Activated T-cell treated with anti-CD3 and anti-CD28 coated beads, Interleukin-2, amount 50 U/mL, for 24 hours (primary cell): ENCODE data around the gene DYNC1I1.

ENCODE experiments used
- DNase-seq: peaks from one replicate; pipeline ENCODE4 v3.0.0-alpha.2; 2020
- H3K27ac Mint-ChIP-seq: 2 replicates; pipeline ENCODE4 v1.8.0; 2020; ENCODE audit warnings: mild to moderate bottlenecking, mixed read lengths
- H3K27me3 Mint-ChIP-seq: 2 replicates; pipeline ENCODE4 v1.8.0; 2020; ENCODE audit warnings: mixed read lengths
- H3K36me3 Mint-ChIP-seq: 2 replicates; pipeline ENCODE4 v1.8.0; 2020; ENCODE audit warnings: low read depth, mixed read lengths
- H3K4me1 Mint-ChIP-seq: 2 replicates; pipeline ENCODE4 v1.8.0; 2020; ENCODE audit warnings: low read depth, mixed read lengths
- H3K4me3 Mint-ChIP-seq: 2 replicates; pipeline ENCODE4 v1.8.0; 2020; ENCODE audit warnings: mild to moderate bottlenecking, moderate library complexity, mixed read lengths
- H3K9me3 Mint-ChIP-seq: 2 replicates; pipeline ENCODE4 v1.8.0; 2020; ENCODE audit warnings: mixed read lengths

DYNC1I1 gene

DNA sequence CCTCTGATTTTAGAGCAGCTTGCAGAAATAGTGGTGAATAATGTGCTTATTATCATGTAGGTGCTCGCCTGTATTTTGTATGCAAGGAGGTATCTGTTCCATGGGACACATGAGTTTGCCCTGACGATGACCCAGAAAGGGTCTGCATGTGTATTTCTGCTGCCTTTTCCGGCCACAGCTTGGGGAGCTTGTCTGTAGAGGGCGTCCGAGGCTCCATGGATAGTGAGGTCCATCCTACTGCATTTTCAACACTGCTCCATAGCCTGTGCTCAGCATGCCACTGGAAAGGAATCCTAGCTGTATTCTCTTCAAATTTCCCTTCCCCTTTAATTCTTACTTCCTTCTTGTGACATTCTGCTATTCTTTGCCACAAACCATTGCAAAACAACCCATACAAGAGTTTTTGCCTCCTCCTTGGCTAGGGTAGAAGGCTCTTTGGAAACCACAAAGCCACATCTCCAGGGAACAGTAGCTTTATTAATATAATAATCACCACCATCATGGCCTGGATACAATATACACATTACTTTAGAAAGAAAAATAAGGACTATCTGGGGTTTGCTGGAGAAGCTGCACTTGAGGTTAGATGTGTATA, 127.7 kb downstream of the DYNC1I1 start:
- Mint-ChIP-seq H3K27ac (no peak overlapping the region), H3K4me3 (no peak overlapping the region), H3K36me3 (no peaks in the 10 kb centered on the region), H3K27me3 (peaks cover 5% of the 10 kb centered on the region), H3K4me1 (no peaks in the 10 kb centered on the region), H3K9me3 (no peaks in the 10 kb centered on the region)
- no peak for DNase-seq

DNA sequence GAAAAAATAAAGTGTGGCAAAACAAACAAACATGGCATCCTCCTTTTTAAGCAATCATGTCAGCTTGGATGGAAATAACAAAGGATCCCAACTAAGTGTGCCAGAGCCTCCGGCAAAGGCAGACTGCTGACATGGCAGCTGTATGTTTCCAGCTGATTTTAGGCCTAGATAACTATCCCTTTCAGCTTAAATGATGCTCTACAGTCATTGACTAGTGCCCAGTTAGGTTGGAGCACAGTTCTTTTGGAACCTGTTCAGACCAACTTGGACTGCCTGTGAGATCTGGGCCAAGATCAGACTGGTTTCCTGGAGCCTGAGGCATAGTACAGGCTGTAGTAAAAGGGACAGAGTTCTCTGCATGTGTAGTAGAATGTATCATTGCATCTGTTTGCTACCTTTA, 128.7 kb downstream of the DYNC1I1 start:
- H3K27me3 Mint-ChIP-seq: peaks cover 5% of the 10 kb centered on the region
- H3K4me3 Mint-ChIP-seq: no peak overlapping the region
- no peaks in the 10 kb centered on the region for H3K4me1 Mint-ChIP-seq
- H3K36me3 Mint-ChIP-seq: no peaks in the 10 kb centered on the region
- H3K27ac Mint-ChIP-seq: no peak overlapping the region
- no peak for DNase-seq
- H3K9me3 Mint-ChIP-seq: no peaks in the 10 kb centered on the region

DNA sequence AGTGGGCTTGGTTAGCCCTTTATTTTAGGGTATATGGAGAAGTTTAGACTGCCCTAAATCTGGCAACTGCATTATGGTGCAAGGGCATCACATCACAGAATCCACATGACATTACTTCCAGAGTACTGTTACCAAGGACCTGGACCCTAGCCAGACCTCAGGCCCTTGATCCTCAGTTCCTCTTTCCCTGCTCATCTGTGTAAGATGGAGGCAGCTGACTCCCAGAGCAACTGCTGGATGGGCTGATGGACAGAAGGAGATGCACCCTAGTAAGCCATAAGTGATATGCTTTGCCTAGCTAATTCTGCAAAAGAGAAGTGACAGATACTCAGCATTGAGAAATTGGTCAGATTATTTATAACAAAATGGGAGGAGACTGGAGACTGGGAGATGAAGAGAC, 131.7 kb downstream of the DYNC1I1 start:
- H3K4me1 Mint-ChIP-seq: no peaks in the 10 kb centered on the region
- H3K9me3 Mint-ChIP-seq: no peaks in the 10 kb centered on the region
- H3K27ac Mint-ChIP-seq: no peak overlapping the region
- no peaks in the 10 kb centered on the region for H3K36me3 Mint-ChIP-seq
- no peak overlapping the region for H3K4me3 Mint-ChIP-seq
- no peak for DNase-seq
- H3K27me3 Mint-ChIP-seq: peaks cover 15% of the 10 kb centered on the region

DNA sequence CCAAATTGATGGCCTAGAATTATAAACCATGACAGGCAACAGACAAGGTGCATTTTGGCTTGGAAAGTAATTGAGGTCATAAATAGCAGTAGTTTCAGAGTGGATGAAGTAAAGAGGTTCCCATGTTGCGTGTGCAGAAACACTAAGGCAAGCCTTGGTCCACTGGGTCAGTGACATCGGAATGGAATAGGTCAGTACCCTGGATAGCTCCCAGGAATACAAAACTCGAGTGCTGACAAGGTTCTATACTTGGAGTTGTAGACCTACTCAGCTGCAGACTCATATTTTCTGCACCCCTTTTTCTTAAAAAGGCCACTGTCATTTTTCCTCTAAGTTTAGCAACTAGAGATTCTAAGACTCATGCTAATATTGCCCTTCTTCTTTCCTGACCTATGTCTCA, 132.8 kb downstream of the DYNC1I1 start:
- Mint-ChIP-seq H3K36me3 (no peaks in the 10 kb centered on the region), H3K4me3 (no peak overlapping the region), H3K27ac (no peak overlapping the region), H3K9me3 (no peaks in the 10 kb centered on the region), H3K4me1 (no peaks in the 10 kb centered on the region), H3K27me3 (peaks cover 10% of the 10 kb centered on the region)
- no peak for DNase-seq

DNA sequence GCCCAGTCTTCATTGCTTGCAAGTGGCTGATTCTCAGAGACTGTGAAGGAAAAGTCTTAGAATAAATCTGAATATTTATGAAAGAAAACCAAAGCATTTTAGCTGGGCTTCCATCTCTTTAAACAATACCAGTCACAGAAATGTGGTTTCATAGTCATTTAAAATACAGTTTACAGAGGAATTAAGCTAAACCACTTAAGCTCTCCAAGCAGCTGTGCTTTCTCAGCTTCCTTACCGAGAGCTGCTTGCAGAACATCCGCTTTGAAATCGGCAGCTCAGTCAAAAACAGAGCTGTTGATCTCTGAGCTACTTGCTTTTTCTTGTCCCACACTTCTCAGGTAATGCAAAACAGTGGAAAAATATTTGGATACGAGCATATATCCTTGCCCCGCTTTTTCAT, 134.5 kb downstream of the DYNC1I1 start:
- Mint-ChIP-seq H3K36me3 (no peaks in the 10 kb centered on the region), H3K4me3 (no peak overlapping the region), H3K9me3 (no peaks in the 10 kb centered on the region), H3K27ac (no peak overlapping the region), H3K4me1 (no peaks in the 10 kb centered on the region), H3K27me3 (peaks cover 10% of the 10 kb centered on the region)
- no peak for DNase-seq

DNA sequence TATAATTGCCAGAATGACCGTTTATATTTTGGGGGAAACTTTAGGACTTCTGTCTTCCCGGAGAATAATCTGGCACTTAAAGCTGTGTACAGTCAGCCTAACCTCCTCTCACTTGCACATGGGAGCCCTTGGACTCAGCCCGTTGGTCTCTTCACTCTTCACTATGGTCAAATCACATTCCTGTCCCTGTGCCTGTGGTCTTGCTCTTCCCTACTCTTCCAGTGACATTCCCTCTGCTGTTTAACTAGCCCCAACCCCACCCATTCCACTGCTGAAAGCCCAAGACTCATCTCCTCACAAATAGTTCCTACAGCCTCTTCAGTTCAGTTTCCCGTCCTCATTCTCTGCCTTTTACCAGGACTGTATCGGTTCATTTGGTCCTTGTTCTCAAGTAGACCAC, 135.0 kb downstream of the DYNC1I1 start:
- no peak overlapping the region for H3K4me3 Mint-ChIP-seq
- no peak for DNase-seq
- H3K4me1 Mint-ChIP-seq: no peaks in the 10 kb centered on the region
- no peak overlapping the region for H3K27ac Mint-ChIP-seq
- H3K9me3 Mint-ChIP-seq: no peaks in the 10 kb centered on the region
- H3K36me3 Mint-ChIP-seq: no peaks in the 10 kb centered on the region
- H3K27me3 Mint-ChIP-seq: peaks cover 10% of the 10 kb centered on the region

DNA sequence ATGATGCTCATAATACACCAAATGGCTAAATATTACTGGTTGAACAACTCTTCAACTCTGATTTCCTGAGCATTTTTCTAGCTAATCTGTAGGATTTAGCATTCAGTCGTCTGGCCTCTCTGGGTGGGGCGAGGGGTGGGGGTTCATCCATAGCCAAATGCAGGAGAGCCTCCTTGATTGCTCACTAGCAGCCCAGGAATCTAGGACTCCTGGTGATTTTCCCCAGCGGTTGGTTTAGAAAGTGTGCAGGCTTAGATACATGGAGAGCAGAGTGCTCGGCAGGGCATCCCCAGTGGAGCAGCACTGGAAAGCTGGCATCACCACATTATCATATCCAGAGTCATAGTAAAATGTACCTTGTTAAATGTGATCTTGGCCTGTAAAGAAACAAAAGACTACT, 136.1 kb downstream of the DYNC1I1 start:
- Mint-ChIP-seq H3K36me3 (no peaks in the 10 kb centered on the region), H3K27ac (no peak overlapping the region), H3K9me3 (no peaks in the 10 kb centered on the region), H3K4me1 (no peaks in the 10 kb centered on the region), H3K4me3 (no peak overlapping the region), H3K27me3 (peaks cover 14% of the 10 kb centered on the region)
- DNase-seq: no peak

DNA sequence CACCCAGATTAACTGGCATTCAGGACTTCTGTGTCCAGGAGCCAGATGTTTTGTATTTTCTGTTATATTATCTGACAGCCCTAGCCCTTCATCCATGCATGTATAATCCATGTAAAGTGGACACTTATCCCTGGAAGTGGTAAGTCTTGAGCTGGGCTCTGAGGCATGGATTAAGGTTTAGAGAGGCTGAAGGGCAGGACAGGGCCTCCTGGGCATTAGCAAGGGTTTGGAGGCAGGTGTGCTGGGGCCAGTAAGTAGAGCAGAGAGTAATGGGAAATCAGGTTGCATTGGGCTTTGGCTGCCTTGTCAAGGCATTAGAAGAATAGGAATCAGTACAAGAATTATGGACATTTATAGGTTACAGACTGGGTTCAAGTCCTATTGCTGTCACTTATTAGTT, 138.0 kb downstream of the DYNC1I1 start:
- Mint-ChIP-seq H3K36me3 (no peaks in the 10 kb centered on the region), H3K27ac (no peak overlapping the region), H3K4me1 (no peaks in the 10 kb centered on the region), H3K27me3 (peaks cover 23% of the 10 kb centered on the region), H3K9me3 (no peaks in the 10 kb centered on the region), H3K4me3 (no peak overlapping the region)
- no peak for DNase-seq

DNA sequence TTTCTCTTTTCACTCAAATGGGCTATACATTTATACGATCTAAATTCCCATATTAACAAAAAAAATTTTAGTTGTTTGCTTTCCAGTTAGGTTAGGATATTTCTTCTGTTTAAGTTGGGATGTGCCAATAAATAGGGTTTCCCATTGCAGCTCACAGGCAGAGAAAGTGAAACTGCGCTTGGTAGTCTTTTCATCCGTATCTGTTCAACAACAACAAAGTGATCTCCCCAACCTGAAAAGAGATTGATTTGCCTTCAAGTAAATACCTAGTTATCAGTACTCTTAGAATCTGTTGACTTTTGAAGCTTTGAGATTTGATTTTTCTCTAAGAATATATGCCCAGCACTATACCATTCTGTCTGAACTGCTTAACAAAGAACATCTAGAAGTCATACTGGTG, 143.4 kb downstream of the DYNC1I1 start:
- no peaks in the 10 kb centered on the region for H3K36me3 Mint-ChIP-seq
- no peak for DNase-seq
- no peaks in the 10 kb centered on the region for H3K9me3 Mint-ChIP-seq
- no peak overlapping the region for H3K4me3 Mint-ChIP-seq
- no peak overlapping the region for H3K27ac Mint-ChIP-seq
- peaks cover 33% of the 10 kb centered on the region for H3K27me3 Mint-ChIP-seq
- peaks cover 3% of the 10 kb centered on the region for H3K4me1 Mint-ChIP-seq

DNA sequence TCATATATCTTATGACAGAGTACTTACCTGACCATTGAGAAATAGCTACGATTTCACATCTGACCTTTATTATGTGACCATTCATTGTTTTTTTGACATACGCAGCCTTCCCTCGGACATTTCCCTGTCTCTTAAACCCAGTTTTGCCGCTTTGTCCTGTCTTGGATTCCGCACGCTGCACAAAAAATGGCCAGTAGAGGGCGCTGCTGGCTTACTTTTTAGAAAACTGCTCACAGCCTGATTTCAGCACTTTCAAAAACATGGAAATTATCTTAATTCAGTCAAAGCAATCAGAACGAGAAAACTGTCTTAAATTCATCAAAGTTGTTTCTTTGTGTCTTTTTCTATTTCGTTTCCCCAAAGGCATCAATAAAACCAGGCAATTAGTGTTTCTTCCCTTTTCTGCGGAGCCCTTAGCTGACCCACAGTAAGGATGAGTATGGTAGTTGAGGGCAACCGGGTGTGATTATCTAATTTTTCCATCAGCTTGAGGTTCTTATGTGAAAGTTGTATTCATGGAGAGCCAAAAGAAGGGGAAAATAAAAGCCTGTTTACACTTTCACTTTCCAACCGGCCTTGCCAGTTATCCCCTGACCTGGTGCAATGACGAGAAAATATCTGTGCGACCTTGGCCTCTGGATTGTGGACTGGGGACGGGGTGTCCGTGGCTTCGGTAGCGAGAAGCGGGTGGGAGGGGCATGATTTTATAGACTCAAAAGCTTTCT, 144.4 kb downstream of the DYNC1I1 start:
- Mint-ChIP-seq H3K9me3 (no peaks in the 10 kb centered on the region), H3K27ac (no peak overlapping the region), H3K4me1 (peaks cover 3% of the 10 kb centered on the region), H3K27me3 (peaks cover 33% of the 10 kb centered on the region), H3K4me3 (no peak overlapping the region), H3K36me3 (no peaks in the 10 kb centered on the region)
- peak; percentile 82 for DNase-seq

DNA sequence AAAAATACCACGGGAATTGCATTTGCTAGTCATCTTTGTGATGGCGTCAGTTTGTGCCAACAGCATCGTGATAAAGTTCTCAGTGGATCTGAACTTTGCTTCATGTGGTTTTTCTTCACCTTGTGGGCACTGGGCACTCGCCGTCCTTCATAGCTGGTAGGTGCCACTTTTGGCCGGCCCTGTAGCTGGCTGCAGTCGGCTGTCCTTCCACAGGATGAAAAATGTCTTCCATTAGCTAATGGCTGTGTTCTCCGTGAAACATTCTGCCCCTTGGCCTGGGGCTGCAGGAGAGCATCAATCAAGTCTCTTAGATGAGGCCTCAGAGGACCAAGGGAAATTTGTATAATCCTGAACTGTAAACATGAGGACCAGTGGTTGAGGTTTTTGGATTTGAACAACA, 145.3 kb downstream of the DYNC1I1 start:
- H3K27ac Mint-ChIP-seq: no peak overlapping the region
- H3K27me3 Mint-ChIP-seq: peaks cover 33% of the 10 kb centered on the region
- no peak overlapping the region for H3K4me3 Mint-ChIP-seq
- no peaks in the 10 kb centered on the region for H3K36me3 Mint-ChIP-seq
- no peak for DNase-seq
- peaks cover 3% of the 10 kb centered on the region for H3K4me1 Mint-ChIP-seq
- no peaks in the 10 kb centered on the region for H3K9me3 Mint-ChIP-seq

DNA sequence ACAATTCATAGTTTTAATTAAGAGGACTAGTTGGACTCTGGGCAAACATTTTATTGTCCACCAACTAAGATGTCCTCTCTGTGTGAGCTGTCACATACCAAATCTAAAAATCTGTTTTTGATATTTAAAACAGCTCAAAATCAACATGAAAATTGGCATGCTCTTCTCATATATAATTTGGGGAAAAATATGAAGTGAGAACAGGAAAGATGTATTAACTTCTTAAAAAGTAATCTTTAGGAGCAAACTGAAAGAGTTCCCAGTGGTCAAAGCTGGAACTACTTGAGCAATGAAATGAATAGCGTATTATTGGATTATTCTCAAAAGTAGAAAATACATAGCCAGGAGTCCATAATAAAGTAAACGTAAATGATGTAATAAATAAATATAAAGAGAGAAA, 147.2 kb downstream of the DYNC1I1 start:
- peaks cover 3% of the 10 kb centered on the region for H3K4me1 Mint-ChIP-seq
- H3K27me3 Mint-ChIP-seq: peaks cover 37% of the 10 kb centered on the region
- H3K9me3 Mint-ChIP-seq: no peaks in the 10 kb centered on the region
- no peak for DNase-seq
- H3K27ac Mint-ChIP-seq: no peak overlapping the region
- no peaks in the 10 kb centered on the region for H3K36me3 Mint-ChIP-seq
- H3K4me3 Mint-ChIP-seq: no peak overlapping the region

DNA sequence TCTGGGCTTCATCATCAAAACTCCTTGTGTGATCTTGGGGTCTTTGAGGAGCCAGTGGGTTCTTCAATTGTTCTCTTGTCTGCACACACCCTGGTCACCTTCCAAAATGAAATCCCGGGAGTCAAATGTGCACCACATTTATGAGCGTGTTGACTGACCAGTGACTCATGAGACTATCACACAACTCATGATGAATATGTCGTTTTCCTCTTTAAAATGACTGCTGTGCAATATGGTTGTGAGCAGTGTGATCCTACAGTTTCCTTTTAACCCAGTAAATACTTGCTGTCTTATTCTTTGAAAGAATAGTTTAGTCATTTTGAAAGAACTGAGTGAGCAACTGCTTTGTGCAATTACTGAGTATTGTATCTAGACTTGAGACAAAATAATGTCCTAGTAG, 149.2 kb downstream of the DYNC1I1 start:
- Mint-ChIP-seq H3K36me3 (no peaks in the 10 kb centered on the region), H3K27me3 (peaks cover 34% of the 10 kb centered on the region), H3K9me3 (no peaks in the 10 kb centered on the region), H3K4me1 (peaks cover under 1% of the 10 kb centered on the region), H3K4me3 (no peak overlapping the region), H3K27ac (peak overlapping the region; percentile 16)
- no peak for DNase-seq

DNA sequence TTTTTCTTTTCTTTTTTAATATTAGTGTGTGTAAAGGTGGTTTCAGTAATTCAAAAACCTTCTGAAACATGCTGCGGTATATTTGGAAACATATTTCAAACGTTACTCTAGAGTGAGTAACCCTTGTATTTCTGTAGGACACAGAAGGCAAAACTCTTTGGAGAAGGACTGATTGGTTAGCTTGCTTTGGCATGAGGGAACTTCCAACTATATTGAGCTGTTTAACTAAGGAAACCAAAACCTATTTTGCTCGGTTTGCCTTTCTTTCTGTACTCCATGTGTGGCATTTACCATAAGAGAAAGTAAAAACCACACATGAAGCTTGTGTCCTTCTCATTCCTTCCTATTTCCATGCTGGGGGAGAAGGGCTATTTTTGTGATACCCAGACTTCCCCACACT, 149.8 kb downstream of the DYNC1I1 start:
- Mint-ChIP-seq H3K27ac (no peak overlapping the region), H3K27me3 (peaks cover 31% of the 10 kb centered on the region), H3K4me1 (no peaks in the 10 kb centered on the region), H3K4me3 (no peak overlapping the region), H3K36me3 (no peaks in the 10 kb centered on the region), H3K9me3 (no peaks in the 10 kb centered on the region)
- DNase-seq: no peak

DNA sequence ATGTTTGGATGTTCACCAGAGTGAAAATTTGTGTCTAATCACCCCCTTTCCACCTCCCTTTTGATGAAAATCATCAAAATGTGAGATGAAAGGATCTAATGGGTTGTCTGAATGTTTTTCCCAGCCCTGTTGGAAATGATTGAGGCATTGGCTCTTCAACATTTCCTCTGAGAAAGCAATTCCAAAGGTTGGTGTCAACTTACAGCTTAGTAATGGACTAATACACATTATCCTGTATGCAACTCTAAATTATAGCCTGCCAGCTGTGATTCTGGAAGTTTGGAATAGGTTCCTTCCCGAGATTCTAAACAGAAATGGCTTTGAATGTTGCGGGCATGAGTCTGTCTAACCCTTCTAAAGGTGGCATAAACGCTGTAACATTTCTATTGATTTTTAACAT, 152.9 kb downstream of the DYNC1I1 start:
- H3K27me3 Mint-ChIP-seq: peaks cover 22% of the 10 kb centered on the region
- no peaks in the 10 kb centered on the region for H3K9me3 Mint-ChIP-seq
- H3K4me3 Mint-ChIP-seq: no peak overlapping the region
- no peaks in the 10 kb centered on the region for H3K4me1 Mint-ChIP-seq
- no peaks in the 10 kb centered on the region for H3K36me3 Mint-ChIP-seq
- H3K27ac Mint-ChIP-seq: no peak overlapping the region
- no peak for DNase-seq

DNA sequence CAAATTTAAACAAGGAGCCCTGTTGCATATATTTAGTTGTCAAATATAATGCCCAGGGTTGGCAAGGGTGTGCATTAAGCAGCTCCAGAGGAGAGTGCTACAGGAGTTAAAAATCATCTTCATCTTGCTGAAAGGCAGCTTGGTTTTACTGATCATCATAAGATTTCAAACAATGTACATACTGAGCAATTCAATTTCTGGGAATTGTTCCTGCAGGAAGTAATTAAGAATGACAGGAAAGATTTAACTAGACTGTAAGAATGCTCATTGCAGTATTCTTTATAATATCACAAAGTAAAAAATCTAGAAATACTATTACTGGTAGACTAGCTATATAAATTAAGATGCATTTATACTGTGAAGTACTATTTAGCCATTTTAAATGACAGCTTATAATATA, 153.6 kb downstream of the DYNC1I1 start:
- no peaks in the 10 kb centered on the region for H3K36me3 Mint-ChIP-seq

More for the DNA sequence above, 153.6 kb downstream of the DYNC1I1 start:
- Mint-ChIP-seq H3K4me1 (no peaks in the 10 kb centered on the region), H3K4me3 (no peak overlapping the region), H3K27ac (no peak overlapping the region), H3K27me3 (peaks cover 21% of the 10 kb centered on the region), H3K9me3 (no peaks in the 10 kb centered on the region)
- no peak for DNase-seq
